Stimulated activated CD4-positive, alpha-beta T cell treated with anti-CD3 and anti-CD28 coated beads, TNF-alpha, amount 100 ng/mL, for 24 hours (primary cell): Measurements from ENCODE around the gene TBL1XR1.

Experiments used
- DNase-seq, 3 experiments: peaks; one replicate each; pipeline ENCODE4 v3.0.0-alpha.2; 2020; ENCODE audit warnings: low read depth in 3 of 3

The TBL1XR1 gene

DNA sequence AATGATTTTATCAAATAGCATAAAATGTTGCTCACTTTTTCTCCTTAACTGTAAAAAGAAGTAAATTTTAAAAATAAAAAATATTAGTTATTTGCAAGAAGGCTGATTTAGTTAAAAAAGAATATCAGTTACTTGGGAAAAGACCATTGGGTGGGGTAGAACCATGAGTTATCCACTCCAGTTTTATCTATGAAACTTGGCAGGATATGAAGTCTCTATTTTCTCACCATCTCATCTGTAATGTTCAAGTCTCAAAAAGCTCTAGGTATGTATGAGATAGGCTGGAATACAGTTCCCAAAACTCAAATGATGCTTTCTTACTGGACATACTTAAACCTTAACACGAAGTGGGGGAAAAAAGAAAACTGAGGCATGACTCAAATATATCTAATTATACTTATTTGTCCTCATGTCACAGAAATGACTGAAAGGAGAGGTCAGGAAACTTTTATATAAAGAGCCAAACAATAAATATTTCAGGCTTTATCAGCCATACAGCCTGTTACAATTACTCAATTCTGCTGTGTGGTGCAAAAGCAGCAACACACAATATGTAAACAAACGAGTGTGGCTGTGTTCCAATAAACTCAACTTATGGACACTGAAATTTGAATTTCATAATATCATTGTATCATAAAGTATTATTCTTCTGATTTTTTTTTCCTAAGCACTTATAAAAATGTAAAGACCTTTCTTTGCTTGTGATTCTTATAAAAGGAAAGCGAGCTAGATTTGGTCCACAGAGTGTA is 131.8 kb downstream of the TBL1XR1 start:
- no peak for DNase-seq

DNA sequence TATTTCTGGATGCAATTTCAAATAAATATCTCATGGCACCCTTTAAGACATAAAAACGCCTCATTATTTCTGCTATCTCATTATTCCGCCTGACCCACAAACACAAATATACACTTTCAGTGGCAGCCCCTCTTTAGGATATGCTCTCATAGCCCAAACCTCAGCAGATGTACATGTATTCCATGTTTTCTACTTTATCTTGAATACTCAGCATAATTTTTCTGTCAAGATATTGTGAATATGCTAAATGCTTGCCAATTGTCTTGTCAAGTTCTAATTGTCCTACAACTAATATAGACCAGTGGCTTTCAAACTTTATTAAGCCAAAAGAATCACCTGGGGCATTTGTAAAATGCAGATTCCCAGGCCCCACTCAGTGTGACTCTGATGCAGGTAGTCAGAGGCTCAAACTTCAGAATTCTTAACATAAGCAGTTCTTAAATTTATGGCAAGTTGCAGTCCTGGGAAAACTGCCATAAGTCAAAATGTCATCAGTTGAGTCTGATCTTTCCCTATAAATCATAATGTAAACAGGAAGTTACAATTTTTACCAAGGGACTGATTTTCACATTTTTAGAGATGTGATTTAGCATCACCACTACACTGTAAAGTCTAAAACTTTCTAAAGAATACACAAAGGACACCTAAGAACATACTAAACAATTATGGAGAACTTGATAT is 135.1 kb downstream of the TBL1XR1 start:
- DNase-seq = no peak

DNA sequence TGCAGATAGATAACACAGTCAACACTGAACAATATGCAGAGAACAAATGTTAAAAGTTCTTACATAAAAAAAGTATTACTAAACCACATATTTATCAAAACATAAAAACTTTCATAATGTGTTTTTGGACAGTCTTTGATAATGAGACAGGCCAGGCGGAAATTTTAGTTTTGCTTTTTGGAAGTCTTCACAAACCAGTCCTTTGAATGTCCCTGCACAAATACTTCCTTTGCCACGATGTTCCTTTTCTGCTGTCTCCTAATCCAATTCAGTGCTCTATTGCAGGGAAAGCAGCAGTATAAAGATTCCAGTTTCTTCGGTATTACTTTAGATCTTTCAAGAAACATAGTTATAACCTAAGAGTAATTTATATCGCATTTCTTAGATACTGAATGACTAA is 135.9 kb downstream of the TBL1XR1 start:
- no peak for DNase-seq

DNA sequence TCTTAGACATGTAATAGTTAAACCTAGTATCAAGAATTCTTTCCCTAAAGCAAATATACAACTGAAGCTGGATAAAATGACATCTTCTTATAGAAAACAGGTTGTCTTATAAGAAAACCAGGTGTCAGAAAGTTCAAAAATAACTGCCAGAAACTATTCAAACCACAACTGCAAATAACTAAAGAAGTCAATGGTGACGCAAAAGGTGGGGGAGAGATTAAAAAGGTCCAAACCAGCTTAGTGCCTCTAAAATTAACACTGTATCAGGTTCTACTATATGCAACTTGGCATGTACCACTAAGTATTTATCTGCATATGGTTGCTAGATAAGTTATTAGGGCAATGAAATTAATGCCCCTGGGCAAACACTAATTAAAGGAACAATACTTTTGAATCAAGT is 136.8 kb downstream of the TBL1XR1 start:
- DNase-seq = no peak

DNA sequence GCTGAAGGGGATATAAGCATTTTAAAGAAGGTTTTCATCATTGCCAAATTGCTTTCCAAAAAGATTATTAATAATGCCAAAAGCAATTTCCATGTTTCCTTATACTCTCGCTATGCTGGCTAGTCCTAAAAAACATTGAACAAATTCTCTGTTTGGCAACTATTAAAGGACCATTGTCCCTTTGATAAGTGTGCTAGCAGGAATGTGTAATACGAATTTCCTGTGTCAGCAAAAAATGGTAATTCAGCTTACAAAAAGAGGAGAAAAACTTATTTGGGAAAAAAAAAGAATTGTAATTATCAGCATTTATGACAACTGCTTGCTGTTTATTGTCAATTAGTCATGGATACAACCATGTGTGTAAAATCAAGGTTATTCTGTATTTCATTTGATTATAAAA is 138.6 kb downstream of the TBL1XR1 start:
- no peak for DNase-seq

DNA sequence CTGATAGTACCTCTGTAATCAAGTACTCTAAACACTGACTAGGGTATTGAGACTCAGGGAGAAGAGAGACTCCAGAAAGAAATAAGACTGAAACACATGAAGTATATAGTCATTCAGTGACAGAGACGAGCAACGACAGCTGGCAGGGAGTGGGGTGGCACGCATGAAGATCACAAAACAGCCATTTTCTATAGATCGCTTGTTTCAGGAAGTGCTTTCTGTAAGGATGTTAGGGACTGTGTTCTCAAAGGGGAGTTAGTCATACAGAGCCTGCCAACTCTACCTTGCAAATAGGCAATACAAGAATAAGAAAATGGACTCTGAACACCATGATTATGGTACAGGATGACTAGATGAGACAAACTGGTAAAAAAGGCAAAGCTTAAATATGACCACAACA is 139.5 kb downstream of the TBL1XR1 start:
- peak in 2 of 3 experiments; percentile 19 to 42 for DNase-seq

DNA sequence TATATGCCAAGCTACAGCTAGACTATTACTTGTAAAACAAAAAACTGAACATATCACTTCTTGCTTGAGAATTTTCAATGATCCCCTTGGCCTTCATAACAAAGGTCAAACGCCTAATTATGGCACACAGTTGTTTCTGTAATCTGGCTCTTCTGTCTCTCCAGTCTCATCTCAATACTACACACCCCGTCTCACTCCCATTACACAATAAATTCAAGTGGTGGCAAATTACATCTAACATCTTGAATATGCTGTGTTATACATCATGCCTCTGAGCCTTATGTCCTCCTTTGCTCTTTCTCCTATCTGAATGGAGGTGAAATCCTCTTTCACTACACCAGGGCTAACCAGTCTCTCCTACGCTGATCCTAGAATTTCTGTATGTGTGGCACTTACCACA is 140.4 kb downstream of the TBL1XR1 start:
- DNase-seq = no peak

DNA sequence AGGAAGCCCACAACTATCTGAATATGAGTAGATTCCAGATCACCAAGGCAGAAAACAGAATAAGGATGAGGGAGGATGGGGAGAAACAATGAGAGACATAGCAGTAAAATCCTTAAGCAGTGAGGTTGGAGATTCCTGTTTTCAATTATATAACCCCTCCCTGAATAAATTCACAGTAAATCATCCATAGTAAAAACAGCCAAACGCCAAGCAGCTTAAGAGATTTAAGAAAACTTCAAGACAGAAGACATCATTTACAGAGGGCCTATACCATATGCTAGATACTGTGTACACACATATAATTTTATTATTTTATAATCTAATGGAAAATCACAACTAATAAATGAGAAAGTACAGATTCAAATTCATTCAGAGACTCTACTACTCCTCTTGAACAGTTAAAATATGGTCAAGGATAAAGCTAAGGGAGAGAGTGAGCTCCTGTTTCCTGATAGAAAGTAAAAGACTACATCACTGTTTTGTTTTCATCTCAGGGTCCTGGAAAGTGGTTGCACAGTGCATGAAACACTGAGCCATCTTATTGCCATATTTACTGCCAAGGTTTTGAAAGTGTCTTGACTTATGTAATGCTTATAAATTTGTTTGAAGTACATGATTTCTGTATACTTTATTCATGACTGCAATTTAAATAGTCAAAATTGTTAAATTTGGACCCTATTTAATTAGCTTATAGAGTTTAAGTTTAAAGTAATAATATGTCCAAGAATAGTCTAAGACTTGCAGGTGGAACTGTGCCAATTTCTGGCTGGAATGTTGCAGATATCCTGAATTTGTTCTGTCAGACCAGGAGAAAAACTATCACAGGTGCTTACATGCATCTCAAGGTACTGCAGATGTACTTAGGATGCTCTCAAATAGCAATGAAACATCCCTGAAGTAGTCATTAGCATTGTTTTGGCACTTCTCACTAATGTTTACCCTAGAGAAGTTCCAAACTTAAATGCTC is 141.4 kb downstream of the TBL1XR1 start:
- no peak for DNase-seq

DNA sequence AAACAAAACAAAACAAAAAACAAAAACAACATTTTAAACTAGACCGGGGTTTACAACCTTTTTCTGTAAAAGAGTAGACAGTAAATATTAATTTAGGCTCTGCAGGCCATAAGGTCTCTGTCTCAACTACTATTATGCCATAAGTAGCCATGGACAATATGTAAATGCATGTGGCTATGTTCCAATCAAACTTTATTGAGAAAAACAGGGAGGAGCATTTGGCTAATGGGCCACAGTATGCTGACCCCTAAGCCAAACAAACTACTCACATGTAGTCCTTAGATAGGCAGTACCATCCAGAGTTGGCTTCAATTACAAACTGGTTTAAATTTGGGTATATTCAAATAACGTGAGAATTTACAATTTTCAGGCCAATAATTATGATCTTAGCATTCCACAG is 144.2 kb downstream of the TBL1XR1 start:
- no peak for DNase-seq

DNA sequence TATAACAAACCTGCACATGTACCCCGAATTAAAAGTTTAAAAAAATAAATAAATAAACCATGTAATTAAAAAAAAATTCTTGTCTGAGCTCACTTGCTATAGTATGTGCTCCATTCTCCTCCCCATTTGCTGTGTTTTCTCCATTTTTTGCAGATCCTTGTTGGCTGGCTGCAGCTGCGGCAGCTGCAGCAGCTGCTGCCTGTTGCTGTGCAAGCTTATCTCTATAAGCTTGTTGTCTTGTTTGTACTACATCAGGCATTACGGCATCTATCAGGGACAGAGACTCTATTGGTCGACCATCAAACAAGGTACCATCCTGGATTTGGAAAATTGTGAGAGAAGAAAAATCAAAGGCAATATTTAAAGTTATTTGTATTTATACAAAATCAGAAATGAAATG is 145.9 kb downstream of the TBL1XR1 start:
- no peak for DNase-seq

DNA sequence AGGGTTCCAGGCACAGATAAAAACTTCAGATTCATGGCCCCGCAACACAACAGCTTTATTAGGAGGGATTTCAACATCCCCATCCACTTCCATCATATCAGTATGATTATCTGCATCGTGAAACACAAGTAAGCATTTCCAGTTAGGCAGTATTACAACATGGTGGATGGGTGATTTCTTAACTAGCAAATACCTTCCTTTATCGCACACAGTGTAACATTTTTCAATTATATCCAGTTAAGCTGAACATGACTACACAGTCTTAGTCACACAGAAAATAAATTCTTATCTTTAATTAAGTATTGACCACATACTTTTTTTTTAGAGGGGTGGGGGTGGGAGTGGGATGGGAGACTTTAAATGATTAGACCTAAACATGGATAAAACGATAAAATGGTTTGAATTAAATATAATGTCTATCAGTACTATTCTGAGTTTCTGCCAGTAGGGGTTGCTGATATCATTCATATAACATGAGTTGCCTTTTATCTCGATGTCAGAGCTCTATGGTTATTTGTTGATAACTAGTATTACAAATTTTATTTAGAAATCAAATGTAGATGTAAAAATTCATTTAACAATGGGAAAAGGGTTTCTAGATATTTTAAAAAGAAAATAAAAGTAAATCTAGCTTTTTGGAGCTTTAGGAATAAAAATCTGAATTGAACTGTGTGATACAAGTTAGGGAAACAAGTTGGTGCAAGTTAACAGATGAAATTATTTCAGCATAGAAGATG is 146.6 kb downstream of the TBL1XR1 start:
- DNase-seq = no peak

DNA sequence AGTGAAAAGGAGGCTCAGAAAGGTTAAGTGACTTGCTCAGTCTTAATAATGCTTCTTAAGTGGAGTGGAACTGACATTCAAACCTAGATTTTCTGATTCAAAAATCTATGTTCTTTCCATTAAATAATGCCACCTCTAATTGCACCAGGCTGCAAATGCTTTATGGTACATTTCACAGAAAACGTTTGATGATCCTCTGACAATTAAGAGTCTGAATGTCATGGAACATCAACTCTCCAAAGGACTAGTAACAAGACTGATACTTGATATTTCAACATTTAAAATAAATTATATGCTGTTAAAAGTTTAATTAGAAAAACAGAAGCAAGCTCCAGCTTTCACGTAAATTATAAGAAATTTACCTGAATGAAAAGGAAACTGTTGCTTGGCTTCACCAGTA is 151.5 kb downstream of the TBL1XR1 start:
- DNase-seq = no peak

DNA sequence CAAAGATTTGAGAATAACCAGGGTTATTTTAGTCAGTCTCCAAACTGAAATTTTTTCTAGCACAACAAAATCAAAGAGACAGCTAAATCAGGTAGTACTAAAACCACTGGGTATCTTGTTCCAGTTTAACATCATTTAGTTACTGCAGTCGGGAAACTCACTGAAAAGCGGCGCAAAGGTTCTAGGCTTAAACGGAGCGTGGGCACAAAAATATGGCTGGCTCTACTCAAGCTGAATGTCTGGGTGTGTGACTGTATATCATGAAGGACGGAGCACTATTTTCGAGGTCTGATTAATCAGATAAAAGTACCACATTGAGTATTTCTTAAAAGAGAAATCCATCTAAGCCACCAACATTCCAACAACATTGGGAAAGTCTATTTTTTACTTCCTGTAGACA is 152.1 kb downstream of the TBL1XR1 start:
- no peak for DNase-seq

DNA sequence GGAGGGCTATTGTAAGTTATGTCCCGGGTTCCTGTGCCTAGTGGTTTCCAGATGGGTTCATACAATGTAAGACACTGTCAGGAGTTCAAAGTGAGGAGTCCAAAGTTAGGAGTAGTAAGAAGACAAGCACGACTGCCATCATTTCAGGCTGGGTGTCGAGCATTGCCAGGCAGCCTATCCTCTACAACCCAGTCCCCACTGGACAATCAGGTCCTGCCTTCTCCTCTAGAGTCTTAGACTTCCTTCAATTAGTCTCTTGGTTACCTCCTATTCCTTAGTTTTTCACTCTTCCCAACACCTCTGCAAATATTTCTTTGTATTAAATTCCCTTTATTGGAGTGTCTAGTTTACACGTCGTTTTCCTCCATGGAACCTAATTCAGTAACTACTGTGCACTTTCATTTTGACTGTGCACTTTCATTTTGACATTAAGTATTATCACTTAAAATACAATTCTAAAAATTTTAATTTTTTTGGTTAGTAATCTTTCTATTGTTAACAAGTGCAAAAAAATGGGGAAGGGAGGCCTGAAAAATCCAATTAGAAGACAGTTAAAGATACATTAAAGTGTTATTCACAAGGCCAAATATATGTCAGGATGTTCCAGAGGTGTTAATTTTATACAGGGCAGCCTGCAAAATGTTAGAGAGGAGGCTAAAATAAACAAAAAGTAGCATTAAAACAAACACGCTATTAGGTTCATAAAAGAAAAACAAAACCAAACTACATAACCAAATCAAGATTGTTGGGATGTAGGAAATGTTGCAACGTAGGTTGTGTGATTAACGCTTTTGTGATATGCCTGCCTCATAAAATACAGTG is 155.3 kb downstream of the TBL1XR1 start:
- no peak for DNase-seq

DNA sequence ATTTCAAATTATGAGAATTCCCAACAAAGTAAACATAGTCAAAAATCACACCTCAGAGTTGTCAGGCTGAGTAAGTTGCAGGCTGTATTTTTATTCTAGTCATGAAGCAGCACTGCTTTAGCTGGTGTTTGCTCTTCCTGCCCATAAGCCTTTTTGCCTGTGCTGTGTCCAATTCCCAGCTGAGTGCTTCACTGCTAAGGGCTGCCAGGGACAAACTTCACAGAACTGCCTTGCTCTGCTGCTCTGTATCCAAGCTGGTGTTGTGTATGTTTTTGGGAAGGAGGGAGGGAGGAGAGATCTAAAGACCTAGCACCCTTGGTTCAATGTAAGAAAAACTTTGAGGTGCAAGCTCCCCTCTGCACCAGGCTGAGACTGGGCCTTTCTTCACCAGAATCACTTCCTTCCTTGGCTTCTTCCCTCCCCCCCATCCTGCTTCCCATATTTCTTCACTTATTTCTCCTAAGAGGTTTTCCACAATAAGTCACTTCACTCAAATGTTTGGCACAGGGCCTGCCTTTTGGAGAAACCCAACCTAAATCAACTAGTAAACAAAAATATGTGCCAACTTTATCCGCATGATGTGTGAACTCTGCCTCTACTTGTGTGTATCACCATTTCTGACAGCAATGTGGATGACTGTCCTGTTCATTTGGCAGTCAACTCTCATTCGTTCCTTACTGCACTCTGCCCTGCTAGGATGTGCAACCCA is 156.1 kb downstream of the TBL1XR1 start:
- DNase-seq = no peak

DNA sequence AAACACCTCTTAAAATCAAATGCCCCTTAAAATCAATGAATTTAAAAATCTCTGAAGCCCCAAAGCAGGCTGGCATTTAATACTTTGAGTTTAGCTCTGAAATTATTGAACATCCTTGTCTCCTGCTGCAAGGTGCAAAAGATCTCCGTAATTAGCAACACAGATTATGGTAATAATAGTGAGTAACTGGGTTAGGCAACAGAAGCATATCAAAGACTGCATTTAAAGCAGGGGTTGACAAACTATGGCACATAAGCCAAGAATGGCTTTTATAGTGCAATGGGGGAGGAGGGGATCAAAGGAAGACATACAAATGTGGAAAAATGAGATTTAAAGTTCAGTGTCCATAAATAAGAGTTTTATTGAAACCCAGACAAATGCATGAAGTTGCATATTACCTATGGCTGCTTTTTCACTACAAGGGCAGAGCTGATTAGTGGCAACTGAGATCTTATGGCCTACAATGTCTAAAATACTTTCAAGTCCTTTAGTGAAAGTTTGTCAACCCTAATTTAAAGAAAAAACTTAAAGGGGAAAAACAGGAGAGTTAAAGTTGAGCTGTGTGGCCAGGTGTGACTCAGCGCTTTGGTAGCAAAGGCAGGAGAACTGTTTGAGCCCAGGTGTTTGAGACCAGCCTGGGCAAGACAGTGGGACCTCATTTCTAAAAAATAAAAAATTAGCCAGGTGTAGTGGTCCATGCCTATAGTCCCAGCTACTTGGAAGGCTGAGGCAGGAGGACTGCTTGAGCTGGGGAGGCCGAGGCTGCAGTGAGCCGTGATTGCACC is 157.6 kb downstream of the TBL1XR1 start:
- DNase-seq = no peak

DNA sequence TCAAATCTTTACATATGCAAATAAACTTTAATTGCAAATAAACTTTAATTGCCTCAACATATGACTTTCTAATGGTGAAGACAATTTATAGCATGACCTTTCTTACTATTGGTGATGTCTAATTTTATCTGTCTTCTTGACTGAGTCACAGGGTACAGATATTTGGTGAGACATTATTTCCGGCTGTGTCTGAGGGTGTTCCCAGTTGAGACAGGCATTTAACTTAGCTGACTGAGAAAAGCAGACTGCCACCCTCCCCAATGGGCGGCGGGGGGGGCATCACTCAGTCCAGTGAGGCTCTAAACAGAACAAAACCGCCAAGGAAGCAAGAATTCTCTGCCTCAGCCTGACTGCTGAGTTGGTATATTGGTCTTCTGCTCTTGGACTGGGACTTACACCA is 160.0 kb downstream of the TBL1XR1 start:
- DNase-seq = peak; percentile 5 to 13 (median 10)

DNA sequence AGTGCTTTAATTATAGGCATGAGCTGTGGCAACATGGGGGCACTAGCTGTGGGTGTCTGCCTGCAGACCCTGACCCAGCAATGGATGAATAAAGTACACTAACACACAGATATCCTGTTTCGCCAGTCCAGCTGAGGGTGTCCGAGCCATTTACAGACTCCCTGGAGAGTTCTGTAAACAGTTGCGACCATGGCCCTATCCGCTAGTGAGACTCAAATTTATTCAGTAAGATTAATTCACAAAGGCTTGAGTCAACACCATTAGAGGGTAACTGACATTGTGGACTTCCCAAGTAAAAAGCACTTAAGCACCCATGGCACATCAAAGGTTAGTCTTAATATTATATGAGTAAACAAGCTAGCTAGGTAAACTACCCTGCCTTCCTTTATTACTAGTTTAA is 161.6 kb downstream of the TBL1XR1 start:
- DNase-seq = no peak

DNA sequence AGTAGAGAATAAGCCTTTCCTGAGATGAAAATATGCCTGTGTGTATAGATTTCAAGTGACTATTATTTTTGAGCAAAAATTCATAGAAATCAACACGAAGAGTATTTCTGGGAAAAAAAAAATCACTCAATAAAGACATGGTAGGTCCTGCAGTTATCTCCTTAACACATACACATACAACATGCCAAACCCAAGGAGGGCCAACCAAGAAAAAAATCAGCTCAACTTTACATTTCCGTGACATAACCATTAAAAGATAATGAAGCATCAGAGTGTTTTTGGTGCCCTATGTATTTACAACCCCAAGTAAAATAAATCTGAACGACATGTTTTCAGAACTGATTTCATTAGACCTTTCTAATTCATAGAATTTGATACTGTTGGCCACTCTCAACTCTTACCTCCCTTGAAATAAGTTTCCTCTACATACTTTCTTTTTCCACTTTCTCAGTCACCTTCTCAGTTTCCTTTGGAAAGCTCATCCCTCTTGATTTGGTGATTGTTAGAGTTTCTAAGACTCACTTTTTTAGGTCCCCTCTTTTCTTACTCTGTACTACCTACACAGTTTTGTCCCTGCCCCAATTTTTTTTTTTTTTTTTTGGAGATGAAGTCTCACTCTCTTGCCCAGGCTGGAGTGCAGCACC is 162.3 kb downstream of the TBL1XR1 start:
- no peak for DNase-seq
